NCI-H146 treated with DMSO at 0.1 percent for 48 hours (cell line): Measurements from ENCODE around the gene ZC3H12A.

Experiments used
- DNase-seq: peaks from one replicate; lab custom pipeline; 2025; ENCODE audit not compliant: unreplicated experiment; lab: John Stamatoyannopoulos, UW

ZC3H12A gene

DNA sequence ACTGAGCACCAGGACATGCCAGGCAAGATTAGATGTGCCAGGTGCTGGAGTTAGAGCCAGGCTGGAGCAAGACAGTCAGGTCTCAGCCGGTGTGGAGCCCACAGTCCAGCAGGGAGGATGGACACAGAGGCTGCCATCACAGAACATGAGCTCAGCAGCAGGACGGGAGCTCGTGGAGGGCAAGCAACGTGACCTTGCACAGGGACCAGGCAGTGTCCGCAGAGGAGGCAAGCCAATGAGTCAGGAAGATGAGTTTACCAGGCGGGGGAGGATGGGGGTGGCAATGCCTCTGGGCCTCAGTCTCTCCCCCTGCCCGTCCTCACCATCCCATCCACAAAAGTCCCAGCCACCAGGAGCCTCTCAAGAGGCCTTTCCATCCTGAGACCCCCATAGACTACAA, 20.7 kb upstream of the ZC3H12A start:
- no peak for DNase-seq

DNA sequence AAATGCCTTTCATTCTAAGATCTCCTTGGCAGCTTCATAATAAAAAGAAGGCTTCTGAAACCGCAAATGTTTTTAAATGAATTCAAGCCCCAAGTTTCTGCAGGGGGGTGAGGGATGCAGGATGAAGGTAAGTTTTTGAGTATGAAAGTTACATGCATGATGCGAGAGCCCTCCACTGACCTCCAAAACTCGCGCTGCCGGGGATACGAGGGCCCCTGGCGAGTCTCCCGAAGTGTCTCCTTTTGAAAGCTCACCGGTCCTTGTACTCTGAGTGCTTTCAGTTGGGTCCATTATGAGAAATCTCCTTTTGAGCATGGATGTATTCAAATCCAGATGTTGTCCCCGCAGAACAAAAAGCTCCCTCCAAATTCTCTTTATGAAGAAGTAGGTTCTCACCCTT, 18.9 kb upstream of the ZC3H12A start:
- DNase-seq: no peak

DNA sequence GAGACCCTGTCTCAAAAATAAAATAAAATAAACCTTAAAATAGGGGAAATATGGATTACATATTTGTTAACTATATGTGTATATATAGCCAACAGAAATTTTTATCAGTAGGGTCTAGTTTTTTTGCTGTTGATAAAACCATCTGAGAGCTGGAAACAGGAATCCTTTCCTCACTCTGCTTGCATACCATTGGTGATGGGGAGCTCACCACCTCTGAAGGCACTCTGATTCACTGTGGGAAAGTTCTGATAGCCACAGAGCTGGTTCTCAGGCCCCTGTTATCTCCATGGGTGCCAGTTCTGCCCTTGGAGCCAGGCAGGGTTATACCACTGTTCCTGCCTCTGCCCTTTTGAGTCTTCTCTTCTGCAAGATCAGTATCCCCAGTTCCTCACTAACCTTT, 17.8 kb upstream of the ZC3H12A start:
- no peak for DNase-seq

DNA sequence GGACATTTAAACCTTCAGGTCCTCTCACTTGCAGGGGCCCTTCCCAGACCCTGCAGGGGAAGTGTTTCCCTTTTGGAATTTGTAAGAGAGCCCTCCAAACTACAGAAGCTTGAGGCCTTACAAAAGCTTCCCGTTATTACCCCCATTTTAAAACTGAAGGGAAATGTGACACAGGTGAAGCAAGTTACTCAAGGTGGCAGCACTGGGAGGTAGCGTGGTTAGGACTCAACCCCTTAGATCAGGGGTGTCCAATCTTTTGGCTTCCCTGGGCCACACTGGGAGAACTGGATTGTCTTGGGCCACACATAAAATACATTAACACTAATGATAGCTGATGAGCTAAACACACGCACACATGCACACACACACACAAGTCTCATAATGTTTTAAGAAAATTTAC, 15.8 kb upstream of the ZC3H12A start:
- no peak for DNase-seq

DNA sequence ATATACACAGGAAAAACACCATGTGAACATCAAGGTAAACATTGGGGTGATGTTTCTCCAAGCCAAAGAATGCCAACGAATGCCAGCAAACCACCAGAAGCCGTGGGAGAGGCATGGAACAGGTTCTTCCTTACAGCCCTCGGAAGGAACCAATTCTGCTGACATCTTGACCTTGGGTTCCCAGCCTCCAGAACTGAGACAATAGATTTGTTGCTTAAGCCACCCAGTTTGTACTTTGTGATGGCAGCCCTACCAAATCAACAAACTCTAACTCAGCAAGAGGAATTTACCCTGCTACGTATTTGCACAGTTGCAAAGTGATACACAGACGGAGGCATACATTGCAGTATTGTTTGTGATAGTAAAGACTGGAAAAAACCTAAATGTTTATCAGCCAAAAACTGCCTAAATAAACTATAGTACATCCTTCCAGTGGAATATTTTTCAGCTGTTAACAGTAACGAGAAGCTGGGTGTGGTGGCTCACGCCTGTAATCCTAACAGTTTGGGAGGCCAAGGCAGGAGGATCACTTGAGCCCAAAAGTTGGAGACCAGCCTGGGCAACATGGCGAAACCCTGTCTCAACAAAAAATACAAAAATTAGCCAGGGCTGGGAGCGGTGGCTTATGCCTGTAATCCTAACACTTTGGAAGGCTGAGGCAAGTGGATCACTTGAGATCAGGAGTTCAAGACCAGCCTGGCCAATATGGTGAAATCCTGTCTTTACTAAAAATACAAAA, 12.5 kb upstream of the ZC3H12A start:
- no peak for DNase-seq

DNA sequence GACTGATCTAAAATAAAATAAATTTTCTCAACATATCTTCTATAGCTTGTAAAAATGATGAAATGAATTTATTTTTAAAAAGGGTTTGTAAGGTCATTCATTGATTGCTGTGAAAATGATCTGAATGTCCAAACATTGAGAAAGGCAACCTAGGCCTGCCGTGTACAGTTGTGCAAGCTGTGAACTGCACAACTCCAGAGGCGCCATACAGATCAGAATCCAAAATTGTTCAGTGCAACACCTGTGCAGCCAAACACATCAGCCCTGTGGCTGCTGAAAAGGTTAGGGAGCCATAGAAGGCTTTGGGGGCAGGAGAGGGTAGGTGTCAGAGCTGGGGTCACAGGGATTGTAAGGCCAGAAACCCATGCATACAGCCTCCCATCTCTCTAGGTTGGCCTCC, 9.9 kb upstream of the ZC3H12A start:
- no peak for DNase-seq

DNA sequence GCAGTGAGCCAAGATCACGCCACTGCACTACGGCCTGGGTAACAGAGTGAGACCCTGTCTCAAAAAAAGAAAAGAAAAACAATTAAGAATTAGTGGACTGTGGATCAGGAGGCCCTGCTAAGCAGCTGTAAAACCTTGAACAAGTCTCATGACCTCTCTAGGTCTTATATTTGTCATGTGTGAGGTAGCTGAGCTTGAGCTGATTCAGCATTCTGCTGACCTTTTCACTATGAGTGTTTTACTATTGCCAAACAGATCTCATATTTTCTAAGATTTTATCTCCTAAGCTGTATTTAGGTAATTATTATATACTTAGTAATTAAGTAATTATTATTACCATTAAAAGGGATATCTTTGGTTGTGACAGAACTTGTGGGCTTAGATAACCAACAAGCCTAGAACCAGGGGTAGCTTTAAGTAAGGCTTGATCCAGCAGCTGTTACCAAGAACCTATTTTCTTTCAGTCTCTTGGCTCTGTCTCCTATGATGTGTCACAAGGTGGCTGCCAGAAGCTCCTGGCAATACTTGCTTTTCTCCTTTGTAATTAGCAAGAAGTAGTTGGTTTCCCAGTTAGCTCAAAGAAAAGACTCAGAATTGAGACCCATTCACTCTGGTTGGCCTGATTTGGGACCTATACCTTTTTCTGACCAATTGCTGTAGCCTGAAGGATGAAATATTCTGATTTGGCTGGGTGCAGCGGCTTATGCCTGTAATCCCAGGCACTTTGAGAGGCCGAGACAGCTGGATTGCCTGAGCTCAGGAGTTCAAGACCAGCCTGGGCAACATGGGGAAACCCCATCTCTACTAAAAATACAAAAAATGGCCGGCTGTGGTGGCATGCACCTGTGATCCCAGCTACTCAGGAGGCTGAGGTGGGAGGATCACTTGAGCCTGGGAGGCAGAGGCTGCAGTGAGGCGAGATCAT, 8.5 kb upstream of the ZC3H12A start:
- no peak for DNase-seq

DNA sequence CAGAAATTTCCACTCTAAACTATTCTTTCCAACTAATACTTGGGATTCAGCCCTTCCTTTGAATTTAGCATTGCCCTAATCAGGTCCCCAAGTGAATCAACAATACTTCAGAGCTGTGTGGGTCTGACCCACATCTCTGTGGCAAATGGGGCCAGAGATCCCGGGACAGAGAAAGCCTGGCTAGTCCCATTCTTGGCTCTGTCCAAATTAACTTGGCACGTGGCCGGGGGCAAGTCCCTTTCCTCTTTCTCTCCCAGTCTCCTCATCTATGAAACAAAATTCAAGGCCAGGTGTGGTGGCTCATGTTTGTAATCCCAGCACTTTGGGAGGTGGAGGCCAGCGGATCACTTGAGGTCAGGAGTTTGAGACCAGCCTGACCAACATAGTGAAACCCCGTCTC, 6.3 kb upstream of the ZC3H12A start:
- DNase-seq: no peak

DNA sequence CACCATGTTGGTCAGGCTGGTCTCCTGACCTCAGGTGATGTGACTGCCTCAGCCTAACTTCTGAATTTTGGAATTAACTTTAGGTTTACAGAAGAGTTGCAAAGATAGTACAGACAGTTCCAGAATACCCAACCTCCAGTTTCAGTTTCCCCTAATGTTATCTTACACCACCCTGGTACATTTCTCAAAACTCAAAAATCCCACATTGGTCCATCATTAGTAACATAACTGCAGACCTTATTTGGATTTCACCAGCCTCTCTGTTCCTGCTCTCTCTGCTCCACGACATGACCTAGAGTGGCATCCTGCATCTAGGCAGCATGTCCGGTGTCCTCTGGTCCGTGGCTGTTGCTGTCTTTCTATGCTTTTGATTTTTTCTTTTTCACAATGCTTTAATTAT, 5.0 kb upstream of the ZC3H12A start:
- no peak for DNase-seq

DNA sequence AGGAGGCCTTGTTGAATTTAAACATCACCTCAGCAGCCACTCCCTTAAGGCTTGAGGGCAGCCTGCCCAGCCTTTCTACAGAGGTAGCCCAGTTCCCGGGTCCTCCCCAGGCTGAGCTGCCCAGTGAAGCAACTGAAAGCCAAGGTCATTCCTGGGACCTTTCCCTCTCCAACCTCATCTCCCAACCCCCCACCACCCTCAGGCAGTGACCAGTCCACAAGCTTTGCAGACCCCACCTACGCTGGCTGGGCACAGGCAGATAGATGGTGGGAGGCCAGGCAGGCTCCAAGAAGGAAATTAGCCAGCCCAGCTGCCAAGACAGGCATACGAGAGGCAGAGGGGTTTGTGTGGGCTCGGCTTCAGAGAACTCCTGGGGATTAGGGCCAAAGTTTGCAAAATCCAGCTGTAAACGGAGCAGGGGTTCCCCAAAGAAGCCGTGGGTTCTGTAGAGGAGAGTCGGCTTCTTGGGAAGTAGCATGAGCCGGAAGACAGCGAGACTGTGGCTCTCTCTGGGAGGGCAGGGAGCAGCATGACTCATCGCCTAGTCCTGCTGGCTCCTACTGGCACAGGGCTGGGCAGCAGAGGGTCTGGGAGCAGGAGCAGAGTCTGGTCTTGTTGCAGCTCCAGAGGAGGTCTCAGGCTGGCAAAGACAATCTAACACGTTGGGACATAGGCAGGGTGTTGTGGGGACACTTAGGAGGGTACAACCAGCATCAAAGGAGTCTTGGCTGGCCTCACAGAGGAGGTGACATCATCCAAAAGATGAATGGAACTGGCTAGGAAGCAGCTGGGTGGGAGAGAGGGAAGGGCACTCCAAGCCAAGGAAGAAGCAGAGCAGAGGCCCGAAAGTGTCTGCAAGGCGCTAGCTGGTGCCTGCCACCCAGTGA, 2.8 kb upstream of the ZC3H12A start:
- no peak for DNase-seq

DNA sequence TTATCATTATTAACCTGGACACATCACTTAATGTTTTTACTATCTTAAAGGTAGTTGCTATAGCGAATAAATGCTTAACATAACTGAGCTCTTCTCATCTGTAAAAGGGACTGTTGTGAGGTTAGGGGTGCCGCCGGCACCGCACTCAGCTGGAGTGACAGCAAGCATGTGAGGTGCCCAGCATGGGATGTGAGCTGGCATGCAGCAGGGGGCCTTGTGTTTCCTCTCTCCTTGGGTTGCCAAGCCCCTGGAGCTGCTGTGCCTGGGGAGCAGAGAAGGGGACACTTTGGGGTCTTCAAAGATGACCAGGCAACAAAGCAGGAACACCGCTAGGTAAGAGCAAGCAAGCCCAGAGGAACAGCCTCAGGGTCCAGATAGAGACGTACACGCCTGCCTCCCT, 2.1 kb upstream of the ZC3H12A start:
- DNase-seq: no peak

DNA sequence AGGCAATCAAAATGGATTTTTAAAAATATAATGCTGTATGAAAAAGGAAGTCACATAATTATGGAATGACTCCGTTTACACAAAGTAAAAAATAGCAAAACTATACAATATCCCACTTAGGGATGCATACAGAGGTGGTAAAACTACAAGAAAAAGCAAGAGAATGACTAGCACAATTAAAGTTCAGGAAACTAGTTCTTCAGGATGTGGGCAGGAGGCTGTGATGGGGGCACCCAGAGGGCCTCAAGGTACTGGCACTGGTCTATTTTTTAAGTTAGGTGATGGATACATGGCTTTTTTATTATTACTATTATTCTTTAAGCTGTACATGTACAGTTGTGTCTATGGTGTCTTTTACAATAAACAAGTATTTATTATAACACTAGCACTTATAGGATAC, 1.4 kb upstream of the ZC3H12A start:
- DNase-seq: no peak

DNA sequence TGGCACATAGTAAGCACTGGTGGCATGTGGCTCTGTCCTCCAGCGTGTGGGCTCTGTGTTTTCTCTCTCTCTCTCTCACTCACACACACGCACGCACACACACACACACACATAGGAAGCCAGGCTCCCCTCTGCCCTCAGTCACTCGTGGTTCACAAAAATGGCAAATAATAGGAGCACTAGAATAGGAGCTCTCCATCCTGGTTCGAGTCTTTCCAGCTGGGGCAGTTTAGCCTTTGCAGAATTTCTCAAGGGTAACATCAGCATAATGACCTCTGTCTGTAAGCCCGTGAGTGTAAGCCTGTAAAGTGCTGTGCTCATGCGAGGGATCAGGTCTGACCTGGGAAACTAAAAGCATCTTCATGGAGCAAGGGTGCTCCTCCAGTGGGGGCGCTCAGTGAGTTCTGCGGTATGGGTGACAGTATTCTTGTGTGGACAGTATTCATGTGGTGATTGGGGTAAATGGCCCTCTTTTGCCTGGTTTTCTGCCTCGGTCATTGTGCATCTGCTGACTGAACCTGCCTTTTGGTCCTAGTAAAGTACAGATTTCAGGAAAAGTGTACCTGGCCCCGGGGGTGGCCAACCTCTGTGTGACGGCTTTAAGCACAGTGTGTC, 842 bp upstream of the ZC3H12A start:
- DNase-seq: no peak

DNA sequence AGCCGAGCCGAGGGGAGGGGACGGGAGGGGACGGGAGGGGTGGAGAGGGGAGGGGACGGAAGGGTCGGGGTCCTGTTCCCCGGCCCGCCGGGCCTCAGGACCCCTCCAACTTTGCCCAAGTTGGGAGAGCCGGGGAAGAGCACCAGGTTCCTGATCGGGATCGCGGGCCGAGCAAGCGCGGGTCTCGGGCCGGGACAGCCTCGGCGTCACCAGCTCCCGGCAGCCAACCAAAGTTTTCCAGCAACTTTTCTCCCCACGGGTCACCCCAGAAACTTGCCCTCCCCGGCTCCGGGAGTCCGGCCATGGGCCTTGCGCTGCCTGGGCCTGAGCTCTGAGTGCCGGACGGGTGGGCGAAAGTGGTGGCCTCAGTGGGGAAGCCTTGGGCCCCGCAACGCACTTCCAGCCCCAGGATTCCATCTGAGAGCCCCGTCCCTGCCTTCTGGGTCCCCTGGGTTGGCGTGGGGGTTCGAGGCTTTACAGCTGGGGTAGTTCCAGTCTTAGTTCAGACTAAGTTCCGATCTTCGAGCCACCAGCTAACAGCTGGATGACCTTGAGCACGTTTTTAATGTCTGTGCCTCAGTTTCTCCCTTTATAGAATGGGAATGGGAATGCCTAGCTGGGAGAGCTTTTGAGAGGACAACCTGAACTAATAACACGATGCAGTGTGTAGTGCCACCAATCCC, 458 bp downstream of the ZC3H12A start:
- DNase-seq: no peak

DNA sequence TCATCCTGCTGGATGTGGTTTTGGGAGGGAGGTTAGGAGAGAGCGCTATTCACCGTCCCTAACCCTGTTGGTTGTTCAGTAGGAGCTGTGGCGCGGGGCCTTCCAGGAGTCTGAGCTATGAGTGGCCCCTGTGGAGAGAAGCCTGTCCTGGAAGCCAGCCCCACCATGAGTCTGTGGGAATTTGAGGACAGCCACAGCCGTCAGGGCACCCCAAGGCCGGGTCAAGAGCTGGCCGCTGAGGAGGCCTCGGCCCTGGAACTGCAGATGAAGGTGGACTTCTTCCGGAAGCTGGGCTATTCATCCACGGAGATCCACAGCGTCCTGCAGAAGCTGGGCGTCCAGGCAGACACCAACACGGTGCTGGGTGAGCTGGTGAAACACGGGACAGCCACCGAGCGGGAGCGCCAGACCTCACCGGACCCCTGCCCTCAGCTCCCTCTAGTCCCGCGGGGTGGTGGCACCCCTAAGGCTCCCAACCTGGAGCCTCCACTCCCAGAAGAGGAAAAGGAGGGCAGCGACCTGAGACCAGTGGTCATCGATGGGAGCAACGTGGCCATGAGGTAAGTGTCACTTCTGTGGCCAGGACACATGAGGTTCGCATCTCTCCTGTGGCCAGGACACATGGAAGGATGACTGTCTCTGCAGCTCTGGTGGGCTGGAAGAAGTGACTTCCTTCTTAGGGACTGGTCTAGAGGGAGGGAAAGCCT, 1.2 kb downstream of the ZC3H12A start:
- no peak for DNase-seq

DNA sequence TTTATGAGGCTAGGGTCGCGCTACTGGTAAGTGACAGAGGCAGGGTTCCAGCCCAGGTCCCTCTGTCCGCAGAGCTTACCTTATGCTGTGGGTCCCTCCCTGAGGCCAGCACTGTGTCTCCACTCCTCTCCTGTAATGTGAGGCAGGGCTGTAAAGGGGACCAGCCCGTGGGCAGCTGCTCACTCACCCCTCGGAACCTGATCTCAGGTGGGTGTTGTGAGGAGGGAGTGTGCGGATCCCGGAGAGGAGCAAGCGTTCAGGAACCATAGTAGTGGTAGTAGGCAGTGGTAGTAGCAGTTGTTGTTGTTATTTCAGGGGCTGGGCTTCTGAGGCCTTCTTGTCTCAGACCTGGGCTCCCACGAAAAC, 1.7 kb downstream of the ZC3H12A start:
- DNase-seq: no peak

DNA sequence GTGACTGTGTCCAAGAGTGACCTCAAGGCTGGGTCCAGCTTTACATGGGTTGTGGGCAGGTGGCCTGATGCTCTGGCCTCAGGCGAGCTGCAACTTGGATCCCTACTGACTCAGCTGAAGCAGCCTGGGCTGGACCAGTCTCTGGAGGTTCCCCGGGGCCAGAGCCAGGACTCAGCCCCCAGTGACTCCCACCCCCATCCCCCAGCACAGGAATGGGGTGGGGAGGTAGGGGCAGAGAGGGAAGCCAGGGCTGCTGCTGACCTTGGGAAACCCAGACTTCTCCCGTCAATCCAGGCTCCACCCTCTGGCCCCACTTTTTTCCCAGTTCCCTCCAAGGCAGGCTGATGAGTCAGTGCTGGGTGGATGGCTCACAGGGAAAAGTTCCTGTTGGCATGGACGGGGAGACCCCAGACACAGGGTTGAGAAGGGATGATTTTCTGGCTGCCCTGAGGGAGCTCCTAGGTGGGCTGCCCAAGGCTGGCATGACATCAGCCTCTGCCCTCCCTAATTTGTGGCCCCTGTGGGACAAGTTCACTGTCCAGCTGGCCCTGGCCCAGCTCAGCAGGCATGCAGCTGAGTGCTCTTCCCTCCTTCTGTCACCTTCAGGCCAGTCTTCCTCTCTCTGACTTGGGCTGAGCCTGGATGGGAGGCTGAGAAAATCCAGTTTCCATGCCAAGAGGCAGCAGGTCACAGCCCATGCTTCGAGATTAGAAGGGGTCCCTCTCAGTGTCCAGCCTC, 2.2 kb downstream of the ZC3H12A start:
- no peak for DNase-seq

DNA sequence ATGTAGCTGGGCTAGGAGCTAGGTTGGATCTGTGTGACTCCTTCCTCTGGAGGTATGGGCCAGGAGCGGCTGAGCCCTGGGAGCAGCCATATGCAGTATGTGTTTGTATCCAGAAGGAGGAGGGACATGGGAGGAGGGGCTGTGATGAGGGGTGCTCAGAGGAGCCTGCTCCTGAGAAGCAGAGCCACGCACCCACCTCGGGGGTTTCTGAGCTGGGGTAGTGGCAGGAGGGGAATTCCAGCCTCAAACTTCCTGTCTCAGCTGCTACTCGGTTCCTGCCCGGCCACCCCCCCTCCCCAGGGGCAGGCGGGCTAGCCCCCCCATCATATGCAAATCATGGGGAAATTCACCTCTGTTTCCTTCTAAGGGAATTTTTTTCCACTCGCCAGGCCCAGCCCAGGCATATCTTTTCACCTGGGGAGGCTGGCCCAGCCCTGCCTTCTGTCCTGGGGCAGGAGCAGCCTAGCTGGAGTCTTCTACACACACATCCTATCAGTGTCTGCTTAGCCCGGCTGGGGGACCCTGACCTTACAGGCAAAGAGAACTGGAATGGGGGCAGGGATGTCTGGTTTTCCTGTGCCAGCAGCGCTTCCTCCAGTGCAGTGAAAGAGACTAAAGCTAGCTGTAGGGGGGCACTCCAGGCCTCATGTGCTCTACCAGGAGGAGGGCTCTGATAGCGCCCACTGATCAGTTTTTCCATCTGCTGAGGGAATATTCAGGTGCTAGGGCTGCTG, 3.0 kb downstream of the ZC3H12A start:
- no peak for DNase-seq

DNA sequence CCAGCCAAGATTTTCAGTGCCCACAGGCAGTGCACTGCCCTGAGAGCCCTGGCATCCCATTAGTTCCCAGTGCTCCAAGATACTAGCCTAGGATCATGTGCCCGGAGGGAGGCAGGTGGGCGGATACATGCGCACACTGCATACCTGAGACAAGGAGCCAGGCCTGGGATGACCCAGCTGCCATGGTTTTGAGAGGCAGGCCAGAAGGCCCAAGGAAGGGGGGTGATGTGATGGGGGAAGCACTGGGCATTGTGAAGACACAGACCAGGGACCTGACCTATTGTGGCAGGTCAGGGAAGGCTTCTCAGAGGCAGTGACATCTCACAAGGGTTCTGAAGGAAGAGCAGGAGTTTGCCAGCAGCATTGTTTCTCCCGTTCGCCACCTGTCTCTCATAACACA, 3.6 kb downstream of the ZC3H12A start:
- no peak for DNase-seq
